HCT116 (cell line): ENCODE measurements around the gene HEPACAM2. TPM values are rescaled to one million over a fixed set of nuclear protein-coding genes. Genes with fewer than 3 reads are reported as not detected.

Experiments
- ATAC-seq: fragments of 200-7000 bp; cut with Tn5 transposase; 2 replicates; pipeline ENCODE4 v1.9.1; 2020; ENCODE audit warnings: mild to moderate bottlenecking, moderate library complexity
- BruUV-seq: library from RNA; stranded (reverse); fragments of 400-500 nt; replicated peaks from 2 replicates; lab custom pipeline; 2021; lab: Mats Ljungman, UMichigan
- CTCF ChIA-PET: fragments of 300-600 bp; sonication (Branson Sonifier 250); formaldehyde crosslinking; loops from one replicate; lab custom pipeline; 2021; ENCODE audit warnings: antibody characterized with exemption; lab: Charles Lee
- POLR2A ChIA-PET: fragments of 300-600, 350-600 bp; sonication (Branson Sonifier 250); formaldehyde crosslinking; loops from one replicate; lab custom pipeline; 2021; ENCODE audit warnings: antibody characterized with exemption; lab: Charles Lee
- RAD21 ChIA-PET, 2 experiments: fragments of 300-600 bp; sonication (Branson Sonifier 250); formaldehyde crosslinking; loops; one replicate each; lab custom pipeline; 2023; ENCODE audit warnings: low total read pairs in 2 of 2; ENCODE audit not compliant: uncharacterized antibody in 2 of 2, unreplicated experiment in 2 of 2, low non-redundant PET in 1 of 2; lab: Charles Lee
- DNase-seq: peaks from one replicate; pipeline ENCODE4 v3.0.0-alpha.2; 2010; ENCODE audit warnings: low read depth, low spot score
- H2AFZ ChIP-seq: fragments of 200-600 bp; shearing (Covaris generic), sonication (generic); 2 replicates; pipeline ENCODE4 v1.6.1; 2017; ENCODE audit warnings: low read depth, mixed run types, mixed read lengths, antibody characterized with exemption, low read length; ENCODE audit not compliant: poor library complexity, severe bottlenecking
- H3K27ac ChIP-seq: 2 replicates; pipeline ENCODE4 v1.5.1; 2012; ENCODE audit warnings: low read depth, low read length
- H3K27me3 ChIP-seq: fragments of 200-600 bp; sonication (generic); 2 replicates; pipeline ENCODE4 v1.6.1; 2016; ENCODE audit warnings: mixed run types, low read length, mixed read lengths; ENCODE audit not compliant: insufficient read depth
- H3K36me3 ChIP-seq, 2 experiments: fragments of 200-500 bp in 1 of 2; fragments of 200-600 bp in 1 of 2; sonication (Bioruptor generic) in 1 of 2; sonication (generic) in 1 of 2; 2 replicates each; pipeline versions ENCODE4 v1.5.1 to v1.6.1; 2014 to 2016; ENCODE audit warnings: low read length in 2 of 2, inconsistent platforms in 1 of 2, mixed read lengths in 1 of 2, mixed run types in 1 of 2; ENCODE audit not compliant: insufficient read depth in 2 of 2, control insufficient read depth in 1 of 2
- H3K4me1 ChIP-seq, 2 experiments: fragments of 200-600 bp in 1 of 2; sonication (generic) in 1 of 2; 2 replicates each; pipeline versions ENCODE4 v1.5.1 to v1.6.1; 2012 to 2017; ENCODE audit warnings: low read length in 2 of 2, inconsistent platforms in 1 of 2, mild to moderate bottlenecking in 1 of 2, mixed read lengths in 1 of 2, mixed run types in 1 of 2, moderate library complexity in 1 of 2; ENCODE audit not compliant: insufficient read depth in 2 of 2, control insufficient read depth in 1 of 2
- H3K4me2 ChIP-seq: fragments of 200-600 bp; sonication (generic); 2 replicates; pipeline ENCODE4 v1.6.1; 2017; ENCODE audit warnings: mixed run types, low read length, mixed read lengths
- H3K4me3 ChIP-seq, 2 experiments: fragments of 200-600 bp in 1 of 2; sonication (generic) in 1 of 2; replicated peaks in 1 of 2; 2 replicates each; pipeline ENCODE4 v1.5.1; 2011 to 2016; ENCODE audit warnings: low read length in 2 of 2, control low read depth in 1 of 2, low read depth in 1 of 2, mild to moderate bottlenecking in 1 of 2, mixed read lengths in 1 of 2, mixed run types in 1 of 2
- H3K79me2 ChIP-seq: fragments of 200-600 bp; sonication (generic); 2 replicates; pipeline ENCODE4 v1.6.1; 2017; ENCODE audit warnings: mild to moderate bottlenecking, mixed run types, low read length, moderate library complexity, mixed read lengths; ENCODE audit not compliant: insufficient read depth
- H3K9ac ChIP-seq: fragments of 200-600 bp; sonication (generic); 2 replicates; pipeline ENCODE4 v1.6.1; 2016; ENCODE audit warnings: low read length, mixed read lengths
- H3K9me2 ChIP-seq: fragments of 200-600 bp; sonication (generic), shearing (Covaris generic); 2 replicates; pipeline ENCODE4 v1.6.1; 2017; ENCODE audit warnings: mixed run types, mild to moderate bottlenecking, moderate library complexity; ENCODE audit not compliant: insufficient read depth
- H3K9me3 ChIP-seq, 2 experiments: fragments of 200-500 bp in 1 of 2; fragments of 200-600 bp in 1 of 2; sonication (Bioruptor generic) in 1 of 2; sonication (generic) in 1 of 2; 2 replicates each; pipeline ENCODE4 v1.6.1; 2014 to 2017; ENCODE audit warnings: low read length in 2 of 2, mixed read lengths in 2 of 2, inconsistent platforms in 1 of 2, low read depth in 1 of 2, mild to moderate bottlenecking in 1 of 2, mixed run types in 1 of 2, moderate library complexity in 1 of 2; ENCODE audit not compliant: control insufficient read depth in 1 of 2, insufficient read depth in 1 of 2
- H4K20me1 ChIP-seq: fragments of 200-600 bp; sonication (generic), shearing (Covaris generic); 2 replicates; pipeline ENCODE4 v1.6.1; 2017; ENCODE audit warnings: mixed run types, mild to moderate bottlenecking, moderate library complexity; ENCODE audit not compliant: insufficient read depth
- EGR1 ChIP-seq: IDR thresholded peaks from 2 replicates; pipeline ENCODE4 v1.6.1; 2012; ENCODE audit warnings: low read depth
- EZH2 ChIP-seq: fragments of 200-600 bp; sonication (generic); IDR thresholded peaks from 2 replicates; pipeline ENCODE4 v1.6.1; 2017; ENCODE audit warnings: antibody characterized with exemption, mixed run types
- EZH2phosphoT487 ChIP-seq: fragments of 200-600 bp; IDR thresholded peaks from 2 replicates; pipeline ENCODE4 v1.6.1; 2018; ENCODE audit warnings: antibody characterized with exemption, borderline replicate concordance
- REST ChIP-seq: IDR thresholded peaks from 2 replicates; pipeline ENCODE4 v1.6.1; 2012; ENCODE audit warnings: low read depth
- SRF ChIP-seq: IDR thresholded peaks from 2 replicates; pipeline ENCODE4 v1.6.1; 2012; ENCODE audit warnings: low read depth
- YY1 ChIP-seq: IDR thresholded peaks from 2 replicates; pipeline ENCODE4 v1.6.1; 2011; ENCODE audit warnings: low read length, low read depth, moderate library complexity, mild to moderate bottlenecking; ENCODE audit not compliant: insufficient replicate concordance; ENCODE audit errors: extremely low read depth
- ZNF274 ChIP-seq: fragments of 200-500 bp; sonication (Bioruptor generic); IDR thresholded peaks from 2 replicates; pipeline ENCODE4 v1.6.1; 2014; ENCODE audit warnings: mild to moderate bottlenecking, low read depth, low read length, inconsistent platforms
- intact Hi-C: fragments of 100-400 bp; cut with micrococcal nuclease; formaldehyde crosslinking; loops from 2 replicates; pipeline ENCODE4 v1.10.0; 2022
- total RNA-seq: library from RNA; stranded (reverse); gene quantifications from one replicate; pipeline ENCODE4 v1.2.1, GENCODE V29; 2021; ENCODE audit not compliant: unreplicated experiment
- TF ChIP-seq, protein P1 (sequence below): IDR thresholded peaks from 2 replicates; pipeline ENCODE4 v1.6.1; 2012
- TF ChIP-seq, protein P2 (sequence below): IDR thresholded peaks from 2 replicates; pipeline ENCODE4 v1.6.1; 2012

Gene HEPACAM2
- total RNA-seq, 1 experiment from 2014 or later, result not detected

- no TSS peak for BruUV-seq
- Histone ChIP-seq H3K9ac (no peak overlapping the region), H3K79me2 (no peaks in the 10 kb centered on the region), H3K36me3 (no peaks in the 10 kb centered on the region), H3K4me1 (no peaks in the 10 kb centered on the region), H3K4me2 (no peak overlapping the region), H3K27ac (no peak overlapping the region), H2AFZ (no peak overlapping the region), H3K4me3 (no peak overlapping the region), H3K27me3 (no peaks in the 10 kb centered on the region), H4K20me1 (no peaks in the 10 kb centered on the region), H3K9me2 (peaks cover 3% of the 10 kb centered on the region; the same call in 1 of the 2 replicates), H3K9me3 (no peaks in the 10 kb centered on the region)
- intact Hi-C loops, result no loop called here
- no peak for ATAC-seq
- CTCF ChIA-PET, result no interaction called here
- RAD21 ChIA-PET, result no interaction called here
- POLR2A ChIA-PET, result no interaction called here
- DNase-seq, result no peak
- TF ChIP-seq ZNF274 (no peak), SRF (no peak)
Measured at GRCh38 chr7:93146472-93147141, 79.7 kb downstream of the HEPACAM2 start.

- no peak for ATAC-seq
- CTCF ChIA-PET, result no interaction called here
Measured at GRCh38 chr7:93146036-93146435, 80.2 kb downstream of the HEPACAM2 start.

More at GRCh38 chr7:93146036-93146435, 80.2 kb downstream of the HEPACAM2 start:
- TF ChIP-seq EZH2 (no peak), SRF (no peak), EZH2phosphoT487 (no peak), REST (no peak), EGR1 (no peak), YY1 (no peak)
- TF ChIP-seq, protein P1, sequence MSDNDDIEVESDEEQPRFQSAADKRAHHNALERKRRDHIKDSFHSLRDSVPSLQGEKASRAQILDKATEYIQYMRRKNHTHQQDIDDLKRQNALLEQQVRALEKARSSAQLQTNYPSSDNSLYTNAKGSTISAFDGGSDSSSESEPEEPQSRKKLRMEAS, result no peak
- TF ChIP-seq, protein P2, sequence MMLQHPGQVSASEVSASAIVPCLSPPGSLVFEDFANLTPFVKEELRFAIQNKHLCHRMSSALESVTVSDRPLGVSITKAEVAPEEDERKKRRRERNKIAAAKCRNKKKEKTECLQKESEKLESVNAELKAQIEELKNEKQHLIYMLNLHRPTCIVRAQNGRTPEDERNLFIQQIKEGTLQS, result no peak
- no peaks in the 10 kb centered on the region for H3K36me3 ChIP-seq
- H3K9me2 ChIP-seq, result peaks cover 3% of the 10 kb centered on the region; the same call in 1 of the 2 replicates
- no peak for DNase-seq
- H3K79me2 ChIP-seq, result no peaks in the 10 kb centered on the region
- H3K9ac ChIP-seq, result no peak overlapping the region
- H3K4me3 ChIP-seq, result no peak overlapping the region
- RAD21 ChIA-PET, result no interaction called here
- no peaks in the 10 kb centered on the region for H3K4me1 ChIP-seq
- H4K20me1 ChIP-seq, result no peaks in the 10 kb centered on the region
- BruUV-seq, result no TSS peak
- no peaks in the 10 kb centered on the region for H3K27me3 ChIP-seq
- no peak overlapping the region for H3K27ac ChIP-seq
- no peak overlapping the region for H2AFZ ChIP-seq
- no peaks in the 10 kb centered on the region for H3K9me3 ChIP-seq
- intact Hi-C loops, result no loop called here
- POLR2A ChIA-PET, result no interaction called here
- H3K4me2 ChIP-seq, result no peak overlapping the region
